ENCODE measurements around the gene PGBD1. TPM values are rescaled to one million over a fixed set of nuclear protein-coding genes. Genes with fewer than 3 reads are reported as not detected.

PGBD1 gene
- total and polyA plus RNA-seq, 10 of the 15 experiments (the other 5 are each of a cell fraction or from before 2014, with no cell fraction given): 1.9 to 4.9 (median 3.8) TPM

DNA sequence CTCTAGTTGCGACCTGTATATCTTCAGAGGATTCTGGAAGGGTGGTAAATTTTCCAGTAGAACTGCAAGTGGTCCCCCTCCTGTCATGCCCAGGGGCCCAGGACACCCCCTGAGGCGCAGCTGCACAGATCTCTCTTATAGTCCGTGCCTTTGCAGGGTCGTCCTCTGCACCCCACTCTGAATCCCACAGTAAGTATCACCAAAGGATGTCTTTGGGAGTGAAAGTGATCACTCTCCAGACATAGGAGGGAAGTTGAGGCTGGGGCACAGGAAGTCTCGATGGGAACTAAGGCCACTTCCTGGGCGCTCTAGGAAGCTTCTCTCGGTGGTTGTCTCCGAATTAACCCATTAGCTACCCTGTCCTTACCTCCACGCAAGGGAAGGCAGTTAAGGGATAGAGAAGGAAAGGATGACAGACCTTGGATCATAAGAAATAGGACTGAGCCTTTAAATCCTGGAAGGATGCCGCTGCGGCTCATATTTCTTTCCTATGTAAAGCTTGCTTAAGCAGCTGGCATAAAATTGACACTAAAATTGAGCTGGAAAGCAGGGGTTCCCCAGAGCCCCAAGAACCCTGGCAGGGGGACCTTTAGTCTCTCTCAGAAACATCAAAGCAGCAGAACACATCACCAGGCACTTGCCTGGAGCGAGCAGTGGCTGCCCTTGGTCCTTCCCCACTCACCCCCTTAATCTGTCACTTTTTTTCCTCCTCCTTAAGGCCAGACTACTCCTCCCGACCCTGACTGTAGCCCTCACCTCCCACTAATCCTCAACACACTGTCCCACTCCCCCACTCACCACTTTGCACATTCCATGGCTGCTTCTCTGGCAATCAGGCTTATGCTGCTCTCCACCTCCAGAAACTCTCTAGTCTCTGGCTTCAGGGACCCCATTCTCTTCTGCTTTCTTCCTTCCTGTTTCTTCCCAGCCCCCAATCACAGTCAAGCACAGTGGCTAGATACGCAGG is 29.1 kb upstream of the PGBD1 start, which contains the start of gene ZKSCAN4 (continued):
- TF ChIP-seq ZZZ3 (IDR thresholded peaks at IDR 0.05; ENCODE audit: control insufficient read depth, insufficient read length, low read depth) (no peak), KLF5 (IDR thresholded peaks at IDR 0.05; ENCODE audit: partially characterized antibody) (no peak), ZNF207 (IDR thresholded peaks at IDR 0.05; ENCODE audit: borderline replicate concordance) (peak; percentile 45; the same call in 1 of the 2 replicates), NFYB (IDR thresholded peaks at IDR 0.05; ENCODE audit: insufficient read depth, low read depth, low read length) (no peak), ZNF217 (IDR thresholded peaks at IDR 0.05) (no peak), IKZF2 (IDR thresholded peaks at IDR 0.05) (peak in 1 of 2 experiments; percentile 41; a peak in 1 of 4 replicates), POLR2A (IDR thresholded peaks at IDR 0.05; ENCODE audit: low read depth, low read length) (peak; percentile 52), IRF4 (IDR thresholded peaks at IDR 0.05; ENCODE audit: low read depth, low read length) (peak; percentile 60; the same call in 1 of the 2 replicates), RCOR1 (conservative IDR thresholded peaks at IDR 0.05; ENCODE audit: low read depth, low read length) (no peak), STAT3 (IDR thresholded peaks at IDR 0.05; ENCODE audit: low read depth, low read length) (no peak)
- TF ChIP-seq, protein P1, sequence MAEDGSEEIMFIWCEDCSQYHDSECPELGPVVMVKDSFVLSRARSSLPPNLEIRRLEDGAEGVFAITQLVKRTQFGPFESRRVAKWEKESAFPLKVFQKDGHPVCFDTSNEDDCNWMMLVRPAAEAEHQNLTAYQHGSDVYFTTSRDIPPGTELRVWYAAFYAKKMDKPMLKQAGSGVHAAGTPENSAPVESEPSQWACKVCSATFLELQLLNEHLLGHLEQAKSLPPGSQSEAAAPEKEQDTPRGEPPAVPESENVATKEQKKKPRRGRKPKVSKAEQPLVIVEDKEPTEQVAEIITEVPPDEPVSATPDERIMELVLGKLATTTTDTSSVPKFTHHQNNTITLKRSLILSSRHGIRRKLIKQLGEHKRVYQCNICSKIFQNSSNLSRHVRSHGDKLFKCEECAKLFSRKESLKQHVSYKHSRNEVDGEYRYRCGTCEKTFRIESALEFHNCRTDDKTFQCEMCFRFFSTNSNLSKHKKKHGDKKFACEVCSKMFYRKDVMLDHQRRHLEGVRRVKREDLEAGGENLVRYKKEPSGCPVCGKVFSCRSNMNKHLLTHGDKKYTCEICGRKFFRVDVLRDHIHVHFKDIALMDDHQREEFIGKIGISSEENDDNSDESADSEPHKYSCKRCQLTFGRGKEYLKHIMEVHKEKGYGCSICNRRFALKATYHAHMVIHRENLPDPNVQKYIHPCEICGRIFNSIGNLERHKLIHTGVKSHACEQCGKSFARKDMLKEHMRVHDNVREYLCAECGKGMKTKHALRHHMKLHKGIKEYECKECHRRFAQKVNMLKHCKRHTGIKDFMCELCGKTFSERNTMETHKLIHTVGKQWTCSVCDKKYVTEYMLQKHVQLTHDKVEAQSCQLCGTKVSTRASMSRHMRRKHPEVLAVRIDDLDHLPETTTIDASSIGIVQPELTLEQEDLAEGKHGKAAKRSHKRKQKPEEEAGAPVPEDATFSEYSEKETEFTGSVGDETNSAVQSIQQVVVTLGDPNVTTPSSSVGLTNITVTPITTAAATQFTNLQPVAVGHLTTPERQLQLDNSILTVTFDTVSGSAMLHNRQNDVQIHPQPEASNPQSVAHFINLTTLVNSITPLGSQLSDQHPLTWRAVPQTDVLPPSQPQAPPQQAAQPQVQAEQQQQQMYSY (CRISPR knock-in tag; IDR thresholded peaks at IDR 0.05): no peak
- TF ChIP-seq, protein P2, sequence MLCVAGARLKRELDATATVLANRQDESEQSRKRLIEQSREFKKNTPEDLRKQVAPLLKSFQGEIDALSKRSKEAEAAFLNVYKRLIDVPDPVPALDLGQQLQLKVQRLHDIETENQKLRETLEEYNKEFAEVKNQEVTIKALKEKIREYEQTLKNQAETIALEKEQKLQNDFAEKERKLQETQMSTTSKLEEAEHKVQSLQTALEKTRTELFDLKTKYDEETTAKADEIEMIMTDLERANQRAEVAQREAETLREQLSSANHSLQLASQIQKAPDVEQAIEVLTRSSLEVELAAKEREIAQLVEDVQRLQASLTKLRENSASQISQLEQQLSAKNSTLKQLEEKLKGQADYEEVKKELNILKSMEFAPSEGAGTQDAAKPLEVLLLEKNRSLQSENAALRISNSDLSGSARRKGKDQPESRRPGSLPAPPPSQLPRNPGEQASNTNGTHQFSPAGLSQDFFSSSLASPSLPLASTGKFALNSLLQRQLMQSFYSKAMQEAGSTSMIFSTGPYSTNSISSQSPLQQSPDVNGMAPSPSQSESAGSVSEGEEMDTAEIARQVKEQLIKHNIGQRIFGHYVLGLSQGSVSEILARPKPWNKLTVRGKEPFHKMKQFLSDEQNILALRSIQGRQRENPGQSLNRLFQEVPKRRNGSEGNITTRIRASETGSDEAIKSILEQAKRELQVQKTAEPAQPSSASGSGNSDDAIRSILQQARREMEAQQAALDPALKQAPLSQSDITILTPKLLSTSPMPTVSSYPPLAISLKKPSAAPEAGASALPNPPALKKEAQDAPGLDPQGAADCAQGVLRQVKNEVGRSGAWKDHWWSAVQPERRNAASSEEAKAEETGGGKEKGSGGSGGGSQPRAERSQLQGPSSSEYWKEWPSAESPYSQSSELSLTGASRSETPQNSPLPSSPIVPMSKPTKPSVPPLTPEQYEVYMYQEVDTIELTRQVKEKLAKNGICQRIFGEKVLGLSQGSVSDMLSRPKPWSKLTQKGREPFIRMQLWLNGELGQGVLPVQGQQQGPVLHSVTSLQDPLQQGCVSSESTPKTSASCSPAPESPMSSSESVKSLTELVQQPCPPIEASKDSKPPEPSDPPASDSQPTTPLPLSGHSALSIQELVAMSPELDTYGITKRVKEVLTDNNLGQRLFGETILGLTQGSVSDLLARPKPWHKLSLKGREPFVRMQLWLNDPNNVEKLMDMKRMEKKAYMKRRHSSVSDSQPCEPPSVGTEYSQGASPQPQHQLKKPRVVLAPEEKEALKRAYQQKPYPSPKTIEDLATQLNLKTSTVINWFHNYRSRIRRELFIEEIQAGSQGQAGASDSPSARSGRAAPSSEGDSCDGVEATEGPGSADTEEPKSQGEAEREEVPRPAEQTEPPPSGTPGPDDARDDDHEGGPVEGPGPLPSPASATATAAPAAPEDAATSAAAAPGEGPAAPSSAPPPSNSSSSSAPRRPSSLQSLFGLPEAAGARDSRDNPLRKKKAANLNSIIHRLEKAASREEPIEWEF (IDR thresholded peaks at IDR 0.05; ENCODE audit: insufficient replicate concordance, low read depth, low read length): no peak
- TF ChIP-seq, protein P3, sequence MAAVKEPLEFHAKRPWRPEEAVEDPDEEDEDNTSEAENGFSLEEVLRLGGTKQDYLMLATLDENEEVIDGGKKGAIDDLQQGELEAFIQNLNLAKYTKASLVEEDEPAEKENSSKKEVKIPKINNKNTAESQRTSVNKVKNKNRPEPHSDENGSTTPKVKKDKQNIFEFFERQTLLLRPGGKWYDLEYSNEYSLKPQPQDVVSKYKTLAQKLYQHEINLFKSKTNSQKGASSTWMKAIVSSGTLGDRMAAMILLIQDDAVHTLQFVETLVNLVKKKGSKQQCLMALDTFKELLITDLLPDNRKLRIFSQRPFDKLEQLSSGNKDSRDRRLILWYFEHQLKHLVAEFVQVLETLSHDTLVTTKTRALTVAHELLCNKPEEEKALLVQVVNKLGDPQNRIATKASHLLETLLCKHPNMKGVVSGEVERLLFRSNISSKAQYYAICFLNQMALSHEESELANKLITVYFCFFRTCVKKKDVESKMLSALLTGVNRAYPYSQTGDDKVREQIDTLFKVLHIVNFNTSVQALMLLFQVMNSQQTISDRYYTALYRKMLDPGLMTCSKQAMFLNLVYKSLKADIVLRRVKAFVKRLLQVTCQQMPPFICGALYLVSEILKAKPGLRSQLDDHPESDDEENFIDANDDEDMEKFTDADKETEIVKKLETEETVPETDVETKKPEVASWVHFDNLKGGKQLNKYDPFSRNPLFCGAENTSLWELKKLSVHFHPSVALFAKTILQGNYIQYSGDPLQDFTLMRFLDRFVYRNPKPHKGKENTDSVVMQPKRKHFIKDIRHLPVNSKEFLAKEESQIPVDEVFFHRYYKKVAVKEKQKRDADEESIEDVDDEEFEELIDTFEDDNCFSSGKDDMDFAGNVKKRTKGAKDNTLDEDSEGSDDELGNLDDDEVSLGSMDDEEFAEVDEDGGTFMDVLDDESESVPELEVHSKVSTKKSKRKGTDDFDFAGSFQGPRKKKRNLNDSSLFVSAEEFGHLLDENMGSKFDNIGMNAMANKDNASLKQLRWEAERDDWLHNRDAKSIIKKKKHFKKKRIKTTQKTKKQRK (IDR thresholded peaks at IDR 0.05; ENCODE audit: low read depth, low read length): no peak
- TF ChIP-seq, protein P4, sequence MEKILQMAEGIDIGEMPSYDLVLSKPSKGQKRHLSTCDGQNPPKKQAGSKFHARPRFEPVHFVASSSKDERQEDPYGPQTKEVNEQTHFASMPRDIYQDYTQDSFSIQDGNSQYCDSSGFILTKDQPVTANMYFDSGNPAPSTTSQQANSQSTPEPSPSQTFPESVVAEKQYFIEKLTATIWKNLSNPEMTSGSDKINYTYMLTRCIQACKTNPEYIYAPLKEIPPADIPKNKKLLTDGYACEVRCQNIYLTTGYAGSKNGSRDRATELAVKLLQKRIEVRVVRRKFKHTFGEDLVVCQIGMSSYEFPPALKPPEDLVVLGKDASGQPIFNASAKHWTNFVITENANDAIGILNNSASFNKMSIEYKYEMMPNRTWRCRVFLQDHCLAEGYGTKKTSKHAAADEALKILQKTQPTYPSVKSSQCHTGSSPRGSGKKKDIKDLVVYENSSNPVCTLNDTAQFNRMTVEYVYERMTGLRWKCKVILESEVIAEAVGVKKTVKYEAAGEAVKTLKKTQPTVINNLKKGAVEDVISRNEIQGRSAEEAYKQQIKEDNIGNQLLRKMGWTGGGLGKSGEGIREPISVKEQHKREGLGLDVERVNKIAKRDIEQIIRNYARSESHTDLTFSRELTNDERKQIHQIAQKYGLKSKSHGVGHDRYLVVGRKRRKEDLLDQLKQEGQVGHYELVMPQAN (conservative IDR thresholded peaks at IDR 0.05): 0 out of 2 replicates have a peak, but pooled peaks have one; percentile 19
